Brain microvascular endothelial cell (primary cell): Measurements from ENCODE around the gene VPS72.
A peak's percentile ranks its signal among the peaks of the same experiment; 100 is the strongest.
"Not testable (repeated sequence)": the region's sequence is repeated elsewhere in the genome, so short reads cannot be mapped to it uniquely, and the experiment has no call there.

Source experiments
- DNase-seq: peaks from one replicate; pipeline ENCODE4 v3.0.0-alpha.2; 2020
- H3K27ac ChIP-seq: fragments of 250-450 bp; sonication (Bioruptor Pico); 2 replicates; pipeline ENCODE4 v1.5.1; 2020; ENCODE audit warnings: mild to moderate bottlenecking, moderate library complexity
- H3K27me3 ChIP-seq: fragments of 250-450 bp; sonication (Bioruptor Pico); replicated peaks from 2 replicates; pipeline ENCODE4 v1.5.1; 2020; ENCODE audit warnings: mild to moderate bottlenecking
- H3K36me3 ChIP-seq: fragments of 250-450 bp; sonication (Bioruptor Pico); replicated peaks from 2 replicates; pipeline ENCODE4 v1.5.1; 2020; ENCODE audit warnings: mild to moderate bottlenecking
- H3K4me3 ChIP-seq: 2 replicates; pipeline ENCODE4 v1.5.1; 2011; ENCODE audit warnings: low read depth, mild to moderate bottlenecking, control low read depth, low read length, moderate library complexity
- in situ Hi-C: cut with HindIII; loops from 2 replicates; pipeline ENCODE4 v1.10.0; 2017; ENCODE audit warnings: low sequenced_read_pairs, low pct_ligation_motif_present
- TF ChIP-seq, protein P1 (sequence below): IDR thresholded peaks from 2 replicates; pipeline ENCODE4 v1.5.1; 2011; ENCODE audit warnings: low read depth, mild to moderate bottlenecking, moderate library complexity, low read length, control low read depth, inconsistent platforms; ENCODE audit errors: missing control alignments

Gene VPS72

DNA sequence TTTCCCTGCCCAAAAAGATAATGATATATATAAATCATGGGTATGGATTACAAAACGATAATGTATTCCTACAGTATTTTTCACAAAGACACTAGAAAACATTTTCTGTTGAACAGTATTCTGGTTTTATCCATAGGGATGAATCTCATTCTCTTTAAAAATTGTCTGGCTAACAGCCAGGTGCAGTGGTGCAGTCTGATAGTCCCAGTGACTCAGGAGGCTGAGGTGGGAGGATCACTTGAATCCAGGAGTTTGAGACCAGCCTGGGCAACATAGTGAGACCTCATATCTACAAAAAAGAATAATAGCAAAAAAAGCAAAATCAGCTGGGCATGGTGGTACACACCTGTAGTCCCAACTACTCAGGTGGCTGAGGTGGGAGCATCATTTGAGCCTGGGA, 31.6 kb upstream of the VPS72 start:
- Histone ChIP-seq H3K27me3 (no peaks in the 10 kb centered on the region), H3K4me3 (no peak overlapping the region), H3K36me3 (peaks cover 26% of the 10 kb centered on the region), H3K27ac (no peak overlapping the region)
- TF ChIP-seq, protein P1, sequence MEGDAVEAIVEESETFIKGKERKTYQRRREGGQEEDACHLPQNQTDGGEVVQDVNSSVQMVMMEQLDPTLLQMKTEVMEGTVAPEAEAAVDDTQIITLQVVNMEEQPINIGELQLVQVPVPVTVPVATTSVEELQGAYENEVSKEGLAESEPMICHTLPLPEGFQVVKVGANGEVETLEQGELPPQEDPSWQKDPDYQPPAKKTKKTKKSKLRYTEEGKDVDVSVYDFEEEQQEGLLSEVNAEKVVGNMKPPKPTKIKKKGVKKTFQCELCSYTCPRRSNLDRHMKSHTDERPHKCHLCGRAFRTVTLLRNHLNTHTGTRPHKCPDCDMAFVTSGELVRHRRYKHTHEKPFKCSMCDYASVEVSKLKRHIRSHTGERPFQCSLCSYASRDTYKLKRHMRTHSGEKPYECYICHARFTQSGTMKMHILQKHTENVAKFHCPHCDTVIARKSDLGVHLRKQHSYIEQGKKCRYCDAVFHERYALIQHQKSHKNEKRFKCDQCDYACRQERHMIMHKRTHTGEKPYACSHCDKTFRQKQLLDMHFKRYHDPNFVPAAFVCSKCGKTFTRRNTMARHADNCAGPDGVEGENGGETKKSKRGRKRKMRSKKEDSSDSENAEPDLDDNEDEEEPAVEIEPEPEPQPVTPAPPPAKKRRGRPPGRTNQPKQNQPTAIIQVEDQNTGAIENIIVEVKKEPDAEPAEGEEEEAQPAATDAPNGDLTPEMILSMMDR: no peak
- no peak for DNase-seq
- in situ Hi-C loops: no loop called here

- no peak for DNase-seq
- no peak overlapping the region for H3K4me3 ChIP-seq
- TF ChIP-seq, protein P1: no peak
- H3K27me3 ChIP-seq: no peaks in the 10 kb centered on the region
- peaks cover 31% of the 10 kb centered on the region for H3K36me3 ChIP-seq
- H3K27ac ChIP-seq: no peak overlapping the region
- in situ Hi-C loops: no loop called here
These were observed 23.6 kb upstream of the VPS72 start for GRCh38 chr1:151213560-151213959.

- TF ChIP-seq, protein P1: no peak
- H3K4me3 ChIP-seq: no peak overlapping the region
- DNase-seq: no peak
- in situ Hi-C loops: no loop called here
- no peak overlapping the region for H3K27ac ChIP-seq
- H3K36me3 ChIP-seq: peaks cover 34% of the 10 kb centered on the region
- H3K27me3 ChIP-seq: no peaks in the 10 kb centered on the region
These were observed 22.1 kb upstream of the VPS72 start for GRCh38 chr1:151211972-151212705.

DNA sequence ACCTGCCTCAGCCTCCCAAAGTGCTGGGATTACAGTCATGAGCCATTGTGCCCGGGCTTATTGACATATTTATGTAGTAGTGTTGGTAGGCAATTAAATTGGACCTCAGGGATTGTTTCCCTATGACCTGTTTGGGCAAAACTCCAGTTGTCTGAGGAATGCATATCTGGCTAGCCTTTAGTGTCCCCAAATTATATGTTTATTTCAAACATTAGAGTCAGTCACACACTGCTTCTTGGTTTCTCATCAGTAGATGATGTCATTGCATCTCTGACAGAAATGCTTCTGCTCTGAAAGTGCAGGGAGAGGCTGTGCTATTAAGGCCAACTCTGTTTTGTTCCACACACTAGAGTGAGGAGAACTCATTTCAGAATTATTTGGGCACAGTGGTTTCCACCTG, 20.8 kb upstream of the VPS72 start:
- H3K36me3 ChIP-seq: peaks cover 42% of the 10 kb centered on the region
- H3K27ac ChIP-seq: peak overlapping the region; percentile 15
- TF ChIP-seq, protein P1: no peak
- H3K27me3 ChIP-seq: no peaks in the 10 kb centered on the region
- DNase-seq: no peak
- H3K4me3 ChIP-seq: no peak overlapping the region
- in situ Hi-C loops: no loop called here

- H3K27me3 ChIP-seq, in situ Hi-C loops, H3K4me3 ChIP-seq, H3K27ac ChIP-seq, DNase-seq: not testable (repeated sequence)
- H3K36me3 ChIP-seq: peaks cover 48% of the 10 kb centered on the region
These were observed 15.5 kb upstream of the VPS72 start for GRCh38 chr1:151205381-151205965.

DNA sequence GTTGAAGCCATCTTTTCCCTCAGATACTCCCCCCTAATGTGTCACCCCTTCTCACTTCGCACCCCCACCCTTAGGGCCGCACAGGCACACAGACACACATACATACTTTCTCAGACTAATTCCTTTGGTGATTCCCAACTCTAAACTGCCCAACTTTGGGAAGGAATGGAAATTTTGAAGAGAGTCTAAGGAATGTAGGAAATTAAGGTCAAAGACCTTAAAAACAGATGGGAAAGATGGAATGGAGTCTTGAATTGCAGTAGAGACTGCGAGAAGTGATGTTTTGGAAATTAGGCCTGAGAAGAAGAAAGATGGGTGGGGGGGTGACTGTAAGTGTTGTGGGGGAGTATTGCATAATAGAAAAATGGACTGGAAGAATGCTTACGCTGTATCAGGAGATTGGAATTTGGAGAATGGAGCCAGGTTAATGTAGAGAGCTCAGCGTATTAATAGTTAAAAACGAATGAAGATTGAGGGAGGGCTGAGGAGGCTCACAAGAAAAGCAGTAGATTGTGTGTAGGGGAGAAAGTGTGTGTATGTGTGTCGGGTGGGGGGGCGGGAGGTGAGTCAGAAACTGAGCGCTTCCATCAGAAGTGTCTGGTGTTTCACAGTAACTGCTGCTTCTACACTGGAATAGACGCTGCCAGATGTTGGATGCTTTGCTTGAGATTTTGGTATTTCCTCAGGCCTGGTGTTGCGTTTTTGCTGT, 10.0 kb upstream of the VPS72 start:
- DNase-seq: peak; percentile 79
- Histone ChIP-seq H3K36me3 (peaks cover 20% of the 10 kb centered on the region), H3K4me3 (peak overlapping the region; percentile 99), H3K27me3 (no peaks in the 10 kb centered on the region), H3K27ac (peak overlapping the region; percentile 80)
- TF ChIP-seq, protein P1: no peak
- in situ Hi-C loops: no loop called here
